22Rv1 (cell line): ENCODE measurements around the gene FAM234A.

Source experiments
- H3K27ac ChIP-seq: fragments of 450-650 bp; 2 replicates; pipeline ENCODE4 v1.5.1; 2017
- ZFX ChIP-seq: fragments of 450-650 bp; IDR thresholded peaks from 2 replicates; pipeline ENCODE4 v1.6.1; 2017; ENCODE audit warnings: antibody characterized with exemption, borderline replicate concordance
- TF ChIP-seq, protein P1 (sequence below): fragments of 450-650 bp; IDR thresholded peaks from 2 replicates; pipeline ENCODE4 v1.5.1; 2017; ENCODE audit warnings: mild to moderate bottlenecking

FAM234A gene

DNA sequence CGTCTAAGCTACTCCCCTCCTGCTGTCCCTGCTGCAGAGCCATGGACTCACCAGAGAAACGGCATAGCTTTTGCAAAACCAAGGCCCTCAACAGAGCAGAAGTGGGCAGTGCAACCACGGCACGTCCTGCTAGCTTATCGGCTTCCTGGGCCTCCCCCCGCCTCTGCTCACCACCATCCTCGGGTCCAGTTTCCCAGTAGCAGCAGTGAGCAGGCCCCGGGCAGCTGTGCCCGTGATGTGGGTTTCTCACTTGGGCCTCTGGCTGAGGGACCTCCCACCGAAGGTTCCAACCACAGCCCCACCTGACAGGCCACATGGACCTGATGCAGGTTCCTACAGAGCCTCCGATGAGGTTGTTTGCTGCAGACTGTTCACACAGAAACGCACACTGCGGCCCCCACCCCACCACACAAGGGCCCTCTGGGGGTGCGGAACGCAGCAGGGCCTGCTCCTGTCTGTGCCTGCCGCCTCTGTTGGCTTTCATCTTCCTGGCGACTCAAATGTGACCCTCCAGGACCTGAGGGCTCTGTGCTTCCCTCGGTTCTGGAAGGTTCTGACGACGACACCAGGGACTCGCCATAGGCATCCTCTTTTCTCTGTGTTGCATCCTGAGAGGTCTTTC is 73.2 kb downstream of the FAM234A start:
- H3K27ac ChIP-seq = no peak overlapping the region
- no peak for TF ChIP-seq ZFX
- TF ChIP-seq, protein P1, sequence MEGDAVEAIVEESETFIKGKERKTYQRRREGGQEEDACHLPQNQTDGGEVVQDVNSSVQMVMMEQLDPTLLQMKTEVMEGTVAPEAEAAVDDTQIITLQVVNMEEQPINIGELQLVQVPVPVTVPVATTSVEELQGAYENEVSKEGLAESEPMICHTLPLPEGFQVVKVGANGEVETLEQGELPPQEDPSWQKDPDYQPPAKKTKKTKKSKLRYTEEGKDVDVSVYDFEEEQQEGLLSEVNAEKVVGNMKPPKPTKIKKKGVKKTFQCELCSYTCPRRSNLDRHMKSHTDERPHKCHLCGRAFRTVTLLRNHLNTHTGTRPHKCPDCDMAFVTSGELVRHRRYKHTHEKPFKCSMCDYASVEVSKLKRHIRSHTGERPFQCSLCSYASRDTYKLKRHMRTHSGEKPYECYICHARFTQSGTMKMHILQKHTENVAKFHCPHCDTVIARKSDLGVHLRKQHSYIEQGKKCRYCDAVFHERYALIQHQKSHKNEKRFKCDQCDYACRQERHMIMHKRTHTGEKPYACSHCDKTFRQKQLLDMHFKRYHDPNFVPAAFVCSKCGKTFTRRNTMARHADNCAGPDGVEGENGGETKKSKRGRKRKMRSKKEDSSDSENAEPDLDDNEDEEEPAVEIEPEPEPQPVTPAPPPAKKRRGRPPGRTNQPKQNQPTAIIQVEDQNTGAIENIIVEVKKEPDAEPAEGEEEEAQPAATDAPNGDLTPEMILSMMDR = no peak

DNA sequence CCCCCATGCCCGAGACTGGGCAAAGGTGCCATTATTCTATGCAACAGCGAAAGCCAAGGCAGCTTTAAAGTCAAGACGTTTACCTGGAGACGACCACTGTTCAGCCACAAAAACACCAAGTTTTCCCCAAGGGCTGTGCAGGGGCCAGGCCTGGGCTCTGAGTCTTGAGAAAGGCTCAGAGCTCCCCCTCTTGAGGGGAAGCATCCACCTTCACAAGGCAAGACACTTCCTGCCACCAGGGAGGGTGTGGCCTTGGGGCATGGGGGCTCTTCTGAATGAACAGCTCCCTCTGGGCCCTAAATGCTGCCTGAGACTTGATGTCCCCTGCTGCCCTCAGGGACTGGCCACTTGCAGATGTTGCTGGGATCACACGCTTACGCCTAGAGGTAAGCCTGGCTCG is 74.9 kb downstream of the FAM234A start:
- no peak overlapping the region for H3K27ac ChIP-seq
- TF ChIP-seq ZFX = no peak
- TF ChIP-seq, protein P1 = no peak

DNA sequence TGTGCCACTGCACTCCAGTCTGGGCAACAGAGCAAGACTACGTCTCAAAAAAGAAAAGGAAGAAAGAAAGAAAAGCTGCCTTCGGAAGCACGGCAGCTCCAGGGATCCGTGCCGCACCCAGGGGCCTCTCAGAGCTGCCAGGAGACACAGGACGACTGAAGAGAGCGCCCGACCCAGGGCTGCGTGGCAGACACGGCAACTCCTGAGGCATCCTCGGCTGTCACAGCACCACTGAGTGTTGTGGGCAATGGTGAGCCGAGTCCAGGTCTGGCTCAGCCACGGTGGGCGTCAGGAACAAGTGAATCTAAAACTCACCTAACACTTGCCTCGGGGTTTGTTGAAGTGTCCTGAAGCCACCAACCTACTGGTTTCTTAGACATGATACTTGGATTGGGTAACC is 77.1 kb downstream of the FAM234A start:
- no peak overlapping the region for H3K27ac ChIP-seq
- TF ChIP-seq, protein P1 = no peak
- TF ChIP-seq ZFX = no peak

DNA sequence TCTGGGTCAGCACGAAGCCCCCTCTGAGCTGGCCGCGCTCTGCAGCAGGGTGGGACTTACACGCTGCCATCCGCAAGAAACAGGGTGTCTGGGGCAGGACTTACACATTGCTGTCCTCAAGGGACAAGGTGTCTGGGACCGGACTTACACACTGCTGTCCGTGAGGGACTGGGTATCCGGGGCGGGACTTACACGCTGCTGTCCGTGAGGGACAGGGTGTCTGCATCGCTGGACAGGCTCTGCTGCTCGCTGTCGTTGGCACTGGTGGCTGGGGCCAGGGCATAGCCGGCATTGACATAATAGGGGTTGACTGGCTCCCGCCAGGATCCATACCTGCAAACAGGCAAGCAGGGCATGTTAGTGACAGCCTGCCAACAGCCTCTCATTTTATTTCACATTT is 79.7 kb downstream of the FAM234A start:
- TF ChIP-seq, protein P1 = no peak
- no peak for TF ChIP-seq ZFX
- no peak overlapping the region for H3K27ac ChIP-seq

DNA sequence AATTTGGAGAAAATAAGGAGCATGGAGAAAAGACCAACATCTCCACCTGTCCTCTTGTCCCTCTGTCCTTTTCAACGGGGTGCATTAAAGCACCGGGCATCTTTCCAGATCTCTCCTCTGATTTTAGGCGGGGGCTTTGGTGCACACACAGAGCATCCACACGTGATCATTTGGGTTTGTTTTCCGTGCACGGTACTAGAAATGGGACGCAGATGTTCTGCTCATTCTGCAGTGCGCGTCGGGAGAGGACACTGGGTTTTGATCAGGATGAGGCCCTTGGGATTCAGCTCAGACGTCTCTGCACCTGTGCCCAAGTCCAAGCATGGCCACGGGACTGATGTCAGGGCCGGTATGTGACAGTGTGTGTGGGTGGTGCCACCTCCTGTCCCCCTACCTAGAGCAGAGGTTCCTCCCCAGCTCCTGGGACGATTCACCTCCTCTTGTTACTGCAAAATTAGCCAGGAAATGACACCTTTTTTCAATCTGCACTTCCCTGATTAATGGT is 80.2 kb downstream of the FAM234A start:
- H3K27ac ChIP-seq = no peak overlapping the region
- no peak for TF ChIP-seq ZFX
- TF ChIP-seq, protein P1 = no peak
